Measurements from ENCODE around the gene TMEM220.

Gene TMEM220

DNA sequence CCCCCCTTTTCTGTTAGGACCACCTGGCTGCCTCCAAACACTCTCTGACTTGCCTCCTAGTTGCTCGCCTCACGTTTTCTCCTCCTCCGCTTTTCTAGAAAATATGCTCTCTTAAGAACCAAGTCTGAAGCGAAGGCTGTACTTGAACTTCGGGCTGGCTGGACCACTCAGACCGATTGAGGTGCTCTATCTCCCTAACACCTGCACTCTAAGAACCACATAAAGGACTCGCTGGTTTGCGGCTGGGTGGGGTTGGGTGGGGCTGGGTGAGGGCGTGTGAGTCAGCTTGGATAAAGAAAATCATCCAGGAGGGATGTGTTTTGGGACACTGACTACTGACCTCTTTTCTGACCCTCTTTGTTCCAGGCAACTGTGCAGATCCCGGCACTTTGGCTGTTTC, 22.9 kb upstream of the TMEM220 start:
- FAIRE-seq: no peak

DNA sequence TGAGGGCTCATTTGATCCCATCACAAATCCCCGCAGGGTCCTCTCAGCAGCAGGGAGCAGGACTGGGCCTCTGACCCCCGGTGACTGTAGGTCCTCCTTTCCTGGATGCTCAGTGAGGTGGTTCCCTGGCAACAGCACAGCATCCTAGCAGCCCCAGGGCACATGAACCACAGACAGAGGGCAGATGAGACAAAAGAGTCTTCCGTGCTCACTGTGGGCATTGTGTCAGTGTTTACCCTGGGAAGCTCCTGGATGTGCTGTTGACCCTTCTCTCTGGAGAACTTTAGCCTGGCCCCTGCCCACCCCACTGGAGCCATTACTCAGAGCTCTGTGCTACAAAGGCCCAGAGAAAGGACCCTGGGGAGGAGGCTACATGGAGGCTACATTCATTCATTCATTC, 21.7 kb upstream of the TMEM220 start:
- FAIRE-seq (no peak), DNase-seq (ENCODE audit: insufficient read length) (no peak)
- TF ChIP-seq TAF1 (IDR thresholded peaks at IDR 0.05; ENCODE audit: borderline replicate concordance, low read depth, low read length): no peak
- no peak for TF ChIP-seq POLR2A (IDR thresholded peaks at IDR 0.05; ENCODE audit: low read depth, low read length)
- no peak for TF ChIP-seq POLR2AphosphoS5 (IDR thresholded peaks at IDR 0.05; ENCODE audit: low read depth, low read length)

More for the DNA sequence above, 22.9 kb upstream of the TMEM220 start:
- no peak for TF ChIP-seq POLR2AphosphoS5 (IDR thresholded peaks at IDR 0.05; ENCODE audit: low read depth, low read length)
- TF ChIP-seq TAF1 (IDR thresholded peaks at IDR 0.05; ENCODE audit: borderline replicate concordance, low read depth, low read length): no peak
- no peak for TF ChIP-seq POLR2A (IDR thresholded peaks at IDR 0.05; ENCODE audit: low read depth, low read length)
- DNase-seq (ENCODE audit: insufficient read length): no peak

DNA sequence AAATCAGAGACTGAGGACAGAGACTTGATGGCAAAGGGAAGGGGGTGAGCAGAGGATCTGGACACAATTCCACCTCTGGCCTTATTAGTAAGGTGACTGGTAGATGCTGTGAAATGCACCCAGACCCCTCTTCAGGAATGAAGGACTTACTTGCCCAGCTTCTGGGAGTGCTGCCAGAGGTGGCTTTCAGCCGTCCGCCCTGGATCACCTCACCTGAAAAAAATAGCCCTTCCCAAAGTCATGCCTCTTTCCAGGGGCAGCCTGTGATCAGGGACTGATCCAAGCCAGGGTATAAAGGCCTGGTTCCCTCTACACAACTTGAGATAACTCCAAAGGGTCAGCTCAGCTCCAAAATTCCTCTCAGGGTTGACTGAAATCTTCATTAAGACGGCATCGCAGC, 20.4 kb upstream of the TMEM220 start:
- FAIRE-seq (no peak), DNase-seq (ENCODE audit: insufficient read length) (no peak)
- no peak for TF ChIP-seq POLR2AphosphoS5 (IDR thresholded peaks at IDR 0.05; ENCODE audit: low read depth, low read length)
- TF ChIP-seq TAF1 (IDR thresholded peaks at IDR 0.05; ENCODE audit: borderline replicate concordance, low read depth, low read length): no peak
- TF ChIP-seq POLR2A (IDR thresholded peaks at IDR 0.05; ENCODE audit: low read depth, low read length): no peak

DNA sequence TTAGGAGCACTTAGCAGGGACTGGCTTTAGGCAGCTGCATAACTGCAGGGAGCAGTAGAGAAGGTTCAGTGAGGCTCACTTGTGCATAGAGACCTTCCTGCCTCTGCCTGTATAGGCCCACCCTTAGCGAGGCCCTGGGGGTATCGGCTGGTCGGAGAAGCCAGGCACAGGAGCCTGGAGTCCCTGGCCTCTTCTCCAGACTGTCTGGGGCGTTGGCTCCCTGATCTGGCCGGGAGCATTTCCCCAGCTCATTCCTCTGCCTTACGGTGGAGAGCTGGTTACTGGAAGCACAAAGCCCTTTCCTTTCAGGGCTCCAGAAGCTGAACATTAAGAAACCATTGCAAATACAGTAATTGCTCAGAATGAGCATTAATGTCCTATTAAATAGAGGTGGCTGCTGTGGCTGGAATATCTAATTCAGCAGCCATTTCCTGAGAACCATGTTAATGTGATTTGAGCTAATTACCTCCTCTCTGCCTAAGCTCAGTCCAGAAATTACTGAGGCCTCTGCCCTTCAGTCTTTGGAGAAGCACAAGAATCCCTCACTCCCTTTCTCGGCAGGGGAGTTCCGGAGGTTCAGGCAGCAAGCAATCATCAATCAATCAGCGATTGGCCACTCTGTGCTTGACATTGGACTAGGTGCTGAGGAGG, 18.8 kb upstream of the TMEM220 start:
- FAIRE-seq (no peak), DNase-seq (ENCODE audit: insufficient read length) (no peak)
- no peak for TF ChIP-seq POLR2A (IDR thresholded peaks at IDR 0.05; ENCODE audit: low read depth, low read length)

DNA sequence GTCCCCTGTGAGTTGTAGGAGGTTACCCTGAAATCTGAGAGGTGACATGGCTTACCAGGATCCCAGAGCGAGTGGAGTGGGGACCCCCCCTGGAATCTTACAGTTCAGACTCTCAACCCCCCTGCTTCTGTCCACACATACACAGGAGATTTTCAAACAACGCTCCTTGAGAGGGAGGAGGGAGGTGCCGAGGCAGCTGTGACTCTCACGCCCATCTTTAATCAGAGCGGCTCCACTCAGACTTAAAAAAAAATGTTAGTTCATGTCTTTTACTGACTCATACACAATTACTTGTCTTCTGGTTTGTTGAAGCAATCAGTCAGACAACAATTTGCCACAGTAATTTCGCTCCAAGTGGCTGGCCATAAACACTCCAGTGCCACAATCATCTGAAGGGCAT, 15.4 kb upstream of the TMEM220 start:
- FAIRE-seq: no peak
- TF ChIP-seq POLR2AphosphoS5 (IDR thresholded peaks at IDR 0.05; ENCODE audit: low read depth, low read length) (no peak), POLR2A (IDR thresholded peaks at IDR 0.05; ENCODE audit: low read depth, low read length) (no peak), TAF1 (IDR thresholded peaks at IDR 0.05; ENCODE audit: borderline replicate concordance, low read depth, low read length) (no peak)

DNA sequence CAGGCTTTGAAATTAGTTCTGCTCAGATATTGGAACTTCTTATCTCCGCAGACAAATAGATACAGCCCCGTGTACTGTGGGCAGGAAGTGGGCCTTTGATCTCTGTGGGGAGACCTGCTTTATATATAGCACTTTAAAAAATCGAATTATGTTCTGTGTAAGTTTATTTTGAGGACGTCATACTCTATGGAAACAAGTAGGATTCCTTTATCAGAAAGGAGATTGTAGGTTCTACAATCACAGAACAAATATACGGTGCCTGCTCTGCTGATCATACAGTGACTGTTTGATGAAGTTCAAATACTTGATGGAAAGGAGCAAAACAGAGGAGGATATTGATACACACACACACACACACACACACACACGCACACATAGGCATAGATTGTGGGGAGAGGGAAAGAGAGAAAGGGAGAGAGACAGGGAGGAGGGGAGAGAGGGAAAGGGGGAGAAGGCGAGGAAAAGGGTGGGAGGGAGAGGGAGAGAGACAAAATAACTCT, 14.7 kb upstream of the TMEM220 start:
- no peak for FAIRE-seq
- TF ChIP-seq POLR2A (IDR thresholded peaks at IDR 0.05; ENCODE audit: low read depth, low read length) (no peak), TAF1 (IDR thresholded peaks at IDR 0.05; ENCODE audit: borderline replicate concordance, low read depth, low read length) (no peak), POLR2AphosphoS5 (IDR thresholded peaks at IDR 0.05; ENCODE audit: low read depth, low read length) (no peak)
- DNase-seq (ENCODE audit: insufficient read length): no peak

More for the DNA sequence above, 15.4 kb upstream of the TMEM220 start:
- DNase-seq (ENCODE audit: insufficient read length): no peak

DNA sequence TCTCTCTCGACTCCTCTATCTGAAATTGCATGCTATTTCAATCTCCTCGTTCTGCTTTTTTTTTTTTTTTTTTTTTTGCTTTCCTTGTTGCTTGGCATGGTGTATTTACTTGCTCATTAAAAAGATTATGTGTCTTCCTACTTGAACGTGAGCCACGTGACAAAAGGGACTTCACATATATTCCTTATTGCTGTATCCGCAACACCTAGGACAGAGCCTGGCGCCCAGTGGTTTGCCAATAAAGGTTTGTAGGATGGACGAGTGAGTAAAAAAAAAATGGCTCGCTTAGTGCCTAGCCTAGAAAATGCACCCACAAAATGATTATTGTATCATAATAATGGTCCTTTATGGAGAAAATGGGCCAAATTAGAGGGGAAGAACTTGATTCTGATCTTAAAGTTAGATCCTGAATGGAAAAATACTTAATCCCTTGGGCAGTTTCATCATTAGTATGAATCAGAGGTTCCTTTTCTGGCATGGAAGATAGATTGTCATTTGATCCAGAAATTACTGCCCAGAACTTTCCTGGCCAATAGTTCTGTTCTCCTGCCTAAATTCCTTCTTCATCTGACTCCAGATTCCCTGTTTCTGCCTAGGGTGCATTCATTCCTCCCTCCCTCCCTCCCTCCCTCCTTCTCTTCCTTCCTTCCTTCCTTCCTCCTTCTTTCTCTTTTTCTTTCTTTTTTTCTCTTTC, 13.6 kb upstream of the TMEM220 start:
- FAIRE-seq (no peak), DNase-seq (ENCODE audit: insufficient read length) (no peak)
- TF ChIP-seq POLR2AphosphoS5 (IDR thresholded peaks at IDR 0.05; ENCODE audit: low read depth, low read length) (no peak), POLR2A (IDR thresholded peaks at IDR 0.05; ENCODE audit: low read depth, low read length) (no peak), TAF1 (IDR thresholded peaks at IDR 0.05; ENCODE audit: borderline replicate concordance, low read depth, low read length) (no peak)

DNA sequence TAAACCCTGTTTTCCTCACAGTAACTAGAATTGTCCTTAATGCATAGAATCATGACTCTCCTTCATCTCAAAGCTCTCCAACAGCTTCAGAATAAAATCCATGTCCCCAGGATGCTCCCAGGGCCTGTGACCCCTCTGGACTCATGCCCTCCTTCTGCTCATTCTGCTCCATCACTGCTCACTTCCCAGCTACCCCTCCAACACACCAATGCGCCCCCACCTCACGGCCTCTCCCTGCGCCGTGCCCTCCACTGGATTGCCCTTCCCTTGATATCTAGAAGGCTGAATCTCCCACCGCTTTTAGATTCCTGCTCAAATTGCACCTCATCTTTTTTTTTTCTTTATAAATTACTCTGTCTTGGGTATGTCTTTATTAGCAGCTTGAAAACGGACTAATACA, 12.6 kb upstream of the TMEM220 start:
- TF ChIP-seq TAF1 (IDR thresholded peaks at IDR 0.05; ENCODE audit: borderline replicate concordance, low read depth, low read length) (no peak), POLR2A (IDR thresholded peaks at IDR 0.05; ENCODE audit: low read depth, low read length) (no peak), POLR2AphosphoS5 (IDR thresholded peaks at IDR 0.05; ENCODE audit: low read depth, low read length) (no peak)
- DNase-seq (ENCODE audit: insufficient read length) (no peak), FAIRE-seq (no peak)

DNA sequence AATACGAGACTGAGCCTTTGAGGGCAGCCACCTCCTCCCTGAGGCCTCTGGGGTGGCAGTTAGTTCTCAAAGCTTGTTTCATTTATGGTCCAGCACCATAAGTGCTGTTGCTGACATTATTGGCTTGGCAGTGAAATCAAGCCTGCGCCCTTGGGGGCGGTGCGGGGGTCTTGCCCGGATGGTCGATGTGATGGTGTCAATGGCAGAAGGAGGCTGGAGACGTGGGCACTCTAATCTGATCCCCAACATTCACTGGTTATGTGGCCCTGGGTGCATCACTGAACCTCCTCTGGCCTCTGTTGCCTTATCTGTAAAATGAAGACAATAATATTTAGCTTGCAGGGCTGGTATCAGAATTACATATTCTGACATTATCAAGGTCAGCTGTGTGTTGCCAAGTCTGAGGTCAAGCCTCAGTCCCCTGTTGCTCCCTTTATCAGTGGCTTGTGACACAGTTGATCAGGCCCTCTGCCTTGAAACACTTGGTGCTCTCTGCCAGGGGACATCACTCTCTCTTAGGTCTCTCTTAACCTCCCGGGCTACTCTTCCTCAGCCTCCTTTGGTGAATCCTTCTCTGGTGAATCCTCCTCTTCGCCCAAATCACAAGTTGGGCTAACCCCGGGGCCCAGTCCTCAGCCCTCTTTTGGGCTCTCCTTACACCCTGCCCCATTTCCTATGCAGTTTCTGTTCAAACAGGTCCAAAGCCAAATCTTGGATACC, 11.8 kb upstream of the TMEM220 start:
- FAIRE-seq (no peak), DNase-seq (ENCODE audit: insufficient read length) (no peak)
- no peak for TF ChIP-seq TAF1 (IDR thresholded peaks at IDR 0.05; ENCODE audit: borderline replicate concordance, low read depth, low read length)
- no peak for TF ChIP-seq POLR2A (IDR thresholded peaks at IDR 0.05; ENCODE audit: low read depth, low read length)
- no peak for TF ChIP-seq POLR2AphosphoS5 (IDR thresholded peaks at IDR 0.05; ENCODE audit: low read depth, low read length)

DNA sequence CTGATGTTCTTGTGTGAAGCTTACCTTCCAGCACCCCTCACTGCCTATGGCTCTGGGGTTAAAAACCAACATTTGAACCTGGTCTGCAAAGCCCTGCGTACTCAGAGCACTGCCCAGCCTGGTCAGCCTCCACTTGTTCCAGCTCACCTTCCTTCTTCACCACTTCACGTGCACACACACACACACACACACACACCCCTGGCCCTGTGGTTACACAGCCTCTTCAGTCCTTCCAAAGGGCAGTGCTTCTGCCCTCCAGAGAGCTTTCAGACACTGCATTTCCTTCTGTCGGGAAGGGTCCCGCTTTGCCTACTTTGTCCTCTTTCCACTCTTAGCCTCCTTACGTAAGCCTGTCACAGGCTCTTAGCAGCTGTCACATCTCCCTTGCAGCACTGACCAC, 9.6 kb upstream of the TMEM220 start:
- FAIRE-seq (no peak), DNase-seq (ENCODE audit: insufficient read length) (no peak)
- TF ChIP-seq TAF1 (IDR thresholded peaks at IDR 0.05; ENCODE audit: borderline replicate concordance, low read depth, low read length) (no peak), POLR2A (IDR thresholded peaks at IDR 0.05; ENCODE audit: low read depth, low read length) (no peak), POLR2AphosphoS5 (IDR thresholded peaks at IDR 0.05; ENCODE audit: low read depth, low read length) (no peak)

DNA sequence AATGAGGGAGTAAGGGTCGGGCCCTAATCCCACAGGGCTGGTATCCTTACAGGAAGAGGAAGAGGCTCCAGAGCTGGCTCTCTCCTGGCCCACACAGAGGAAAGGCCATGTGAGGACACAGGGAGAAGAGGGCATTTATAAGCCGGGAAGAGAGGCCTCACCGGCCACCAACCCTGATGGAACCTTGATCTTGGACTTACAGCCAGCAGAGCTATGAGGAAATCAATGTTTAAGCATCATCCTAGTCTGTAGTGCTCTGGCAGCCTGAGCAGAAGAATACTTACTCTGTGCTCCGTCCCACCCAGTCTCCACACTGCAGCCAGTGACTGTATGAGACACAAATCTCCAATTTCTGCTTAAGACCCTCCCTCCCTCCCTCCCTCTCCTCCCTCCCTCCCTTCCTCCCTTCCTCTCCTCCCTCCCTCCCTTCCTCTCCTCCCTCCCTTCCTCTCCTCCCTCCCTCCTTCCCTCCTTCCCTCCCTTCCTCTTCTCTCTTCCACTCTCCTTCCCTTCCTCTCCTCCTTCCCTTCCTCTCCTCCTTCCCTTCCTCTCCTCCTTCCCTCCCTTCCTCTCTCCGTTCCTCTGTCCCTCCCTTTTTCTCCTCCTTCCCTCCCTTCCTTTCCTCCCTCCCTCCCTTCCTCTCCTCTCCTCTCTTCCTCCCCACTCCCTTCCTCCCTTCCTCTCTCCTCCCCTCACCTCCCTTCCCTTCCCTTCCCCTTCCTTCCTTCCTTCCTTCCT, 8.9 kb upstream of the TMEM220 start:
- DNase-seq (ENCODE audit: insufficient read length) (no peak), FAIRE-seq (no peak)
- TF ChIP-seq POLR2AphosphoS5 (IDR thresholded peaks at IDR 0.05; ENCODE audit: low read depth, low read length) (no peak), POLR2A (IDR thresholded peaks at IDR 0.05; ENCODE audit: low read depth, low read length) (no peak)

Data from GM12892 (cell line).